ENCODE results near the gene HERPUD2. TPM values are rescaled to one million over a fixed set of nuclear protein-coding genes. Genes with fewer than 3 reads are reported as not detected.
A peak's percentile ranks its signal among the peaks of the same experiment; 100 is the strongest.

The HERPUD2 gene
- total RNA-seq, 2 donors from 2014 or later = 20.2 to 24.2 TPM

GRCh38 chr7:35648367-35648766 is 46.6 kb downstream of the HERPUD2 start:
- H3K27ac ChIP-seq = no peak overlapping the region
- no peaks in the 10 kb centered on the region for H3K36me3 ChIP-seq
- TF ChIP-seq CTCF (IDR thresholded peaks at IDR 0.05) = no peak
- no peaks in the 10 kb centered on the region for H3K9me3 ChIP-seq
- no peaks in the 10 kb centered on the region for H3K27me3 ChIP-seq
- no peaks in the 10 kb centered on the region for H3K4me1 ChIP-seq
- H3K4me3 ChIP-seq = no peak overlapping the region
- intact Hi-C loops (cut with DNase I) = no loop called here
- no peak overlapping the region for H3K9ac ChIP-seq (ENCODE audit: low read depth in 2 of 2, low read length in 2 of 2)
- DNase-seq = no peak

GRCh38 chr7:35647171-35647574 is 47.8 kb downstream of the HERPUD2 start:
- Histone ChIP-seq H3K27ac (peak overlapping the region; percentile 19), H3K36me3 (no peaks in the 10 kb centered on the region), H3K27me3 (no peaks in the 10 kb centered on the region), H3K9ac (ENCODE audit: low read depth in 2 of 2, low read length in 2 of 2) (no peak overlapping the region), H3K4me3 (no peak overlapping the region), H3K4me1 (no peaks in the 10 kb centered on the region), H3K9me3 (no peaks in the 10 kb centered on the region)
- TF ChIP-seq CTCF (IDR thresholded peaks at IDR 0.05) = no peak
- intact Hi-C loops (cut with DNase I) = no loop called here
- DNase-seq = no peak

DNA sequence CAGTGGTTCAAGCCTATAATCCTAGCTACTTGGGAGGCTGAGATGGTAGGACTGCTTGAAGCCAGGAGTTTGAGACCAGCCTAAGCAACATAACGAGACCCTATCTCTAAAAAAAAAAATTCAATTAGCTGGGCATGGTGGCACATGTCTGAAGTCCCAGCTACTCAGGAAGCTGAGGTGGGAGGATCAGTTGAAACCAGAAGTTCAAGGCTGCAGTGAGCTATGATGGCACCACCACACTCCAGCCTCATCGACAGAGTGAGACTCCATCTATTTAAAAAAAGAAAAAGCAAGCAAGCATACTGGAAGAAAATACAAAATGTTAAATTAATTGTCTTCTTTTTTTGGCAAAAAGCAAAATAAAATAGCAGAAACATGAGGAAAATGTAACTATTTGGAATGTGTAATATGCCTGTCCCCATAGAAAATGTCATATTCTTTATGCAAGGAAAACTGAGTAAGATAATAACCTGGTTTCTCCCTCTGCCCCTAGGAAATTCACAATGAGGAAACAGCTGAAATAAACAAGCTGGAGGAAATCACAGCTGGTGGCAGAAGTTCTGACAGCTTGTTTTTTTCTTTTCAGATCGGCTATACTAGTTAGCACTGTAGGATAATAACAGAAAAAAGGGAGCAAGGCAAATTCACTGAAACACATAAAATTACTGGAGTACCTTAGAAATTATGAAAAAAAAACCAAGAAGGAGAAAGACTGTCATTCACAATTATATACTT is 48.5 kb downstream of the HERPUD2 start:
- H3K27ac ChIP-seq = peak overlapping the region; percentile 19
- no peak overlapping the region for H3K9ac ChIP-seq (ENCODE audit: low read depth in 2 of 2, low read length in 2 of 2)
- no peak for TF ChIP-seq CTCF (IDR thresholded peaks at IDR 0.05)
- no peaks in the 10 kb centered on the region for H3K4me1 ChIP-seq
- H3K36me3 ChIP-seq = no peaks in the 10 kb centered on the region
- no peak for DNase-seq
- intact Hi-C loops (cut with DNase I) = no loop called here
- H3K9me3 ChIP-seq = no peaks in the 10 kb centered on the region
- no peaks in the 10 kb centered on the region for H3K27me3 ChIP-seq
- H3K4me3 ChIP-seq = no peak overlapping the region

DNA sequence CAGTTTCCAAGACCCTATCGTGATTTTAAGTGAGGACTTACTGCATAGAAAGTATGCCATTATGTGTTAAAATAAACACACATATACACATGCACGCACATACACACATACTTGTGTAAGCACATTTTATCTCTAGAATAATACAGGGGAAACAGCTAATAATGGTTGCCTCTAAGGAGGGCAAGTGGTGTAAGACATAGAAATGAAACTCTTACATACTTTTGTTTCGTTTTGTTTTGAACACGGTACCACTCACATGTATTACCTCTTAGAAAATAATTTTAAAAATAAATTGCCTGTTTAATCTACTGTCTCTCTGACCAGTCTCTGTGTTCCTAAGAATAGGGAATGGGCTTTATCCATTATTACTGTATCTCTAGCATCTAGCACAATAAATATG is 49.2 kb downstream of the HERPUD2 start:
- Histone ChIP-seq H3K9me3 (no peaks in the 10 kb centered on the region), H3K4me3 (no peak overlapping the region), H3K4me1 (no peaks in the 10 kb centered on the region), H3K27ac (no peak overlapping the region), H3K27me3 (no peaks in the 10 kb centered on the region), H3K9ac (ENCODE audit: low read depth in 2 of 2, low read length in 2 of 2) (no peak overlapping the region), H3K36me3 (no peaks in the 10 kb centered on the region)
- DNase-seq = no peak
- intact Hi-C loops (cut with DNase I) = no loop called here
- no peak for TF ChIP-seq CTCF (IDR thresholded peaks at IDR 0.05)

- H3K27ac ChIP-seq = peak overlapping the region; percentile 4
- H3K27me3 ChIP-seq = no peaks in the 10 kb centered on the region
- no peaks in the 10 kb centered on the region for H3K9me3 ChIP-seq
- no peak for DNase-seq
- H3K9ac ChIP-seq (ENCODE audit: low read depth in 2 of 2, low read length in 2 of 2) = peak overlapping the region in 1 of 2 donors; percentile 8
- intact Hi-C loops (cut with DNase I) = no loop called here
- H3K4me1 ChIP-seq = no peaks in the 10 kb centered on the region
- no peak for TF ChIP-seq CTCF (IDR thresholded peaks at IDR 0.05)
- H3K36me3 ChIP-seq = no peaks in the 10 kb centered on the region
- no peak overlapping the region for H3K4me3 ChIP-seq
Observed at GRCh38 chr7:35630024-35630972, 64.6 kb downstream of the HERPUD2 start.

All from colonic mucosa (tissue), 4 donors.